ENCODE results near the gene EML1. TPM values are rescaled to one million over a fixed set of nuclear protein-coding genes. Genes with fewer than 3 reads are reported as not detected.

EML1 gene
- total RNA-seq, 1 experiment from 2014 or later: 16.1 TPM

- ChIA-PET POLR2A (no interaction called here), CTCF (interaction anchor here (1.8 kb wide), 1 partner anchor 13 kb away, joined by 4 read pairs; no protein-coding TSS in a partner anchor)
- peaks cover 6% of the 10 kb centered on the region for H3K36me3 Mint-ChIP-seq
- no peak overlapping the region for H3K4me3 Mint-ChIP-seq
- no peak for DNase-seq (ENCODE audit: low spot score)
- TF ChIP-seq, protein P1, sequence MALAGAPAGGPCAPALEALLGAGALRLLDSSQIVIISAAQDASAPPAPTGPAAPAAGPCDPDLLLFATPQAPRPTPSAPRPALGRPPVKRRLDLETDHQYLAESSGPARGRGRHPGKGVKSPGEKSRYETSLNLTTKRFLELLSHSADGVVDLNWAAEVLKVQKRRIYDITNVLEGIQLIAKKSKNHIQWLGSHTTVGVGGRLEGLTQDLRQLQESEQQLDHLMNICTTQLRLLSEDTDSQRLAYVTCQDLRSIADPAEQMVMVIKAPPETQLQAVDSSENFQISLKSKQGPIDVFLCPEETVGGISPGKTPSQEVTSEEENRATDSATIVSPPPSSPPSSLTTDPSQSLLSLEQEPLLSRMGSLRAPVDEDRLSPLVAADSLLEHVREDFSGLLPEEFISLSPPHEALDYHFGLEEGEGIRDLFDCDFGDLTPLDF (CRISPR knock-in tag; IDR thresholded peaks at IDR 0.05): no peak
- TF ChIP-seq, protein P2, sequence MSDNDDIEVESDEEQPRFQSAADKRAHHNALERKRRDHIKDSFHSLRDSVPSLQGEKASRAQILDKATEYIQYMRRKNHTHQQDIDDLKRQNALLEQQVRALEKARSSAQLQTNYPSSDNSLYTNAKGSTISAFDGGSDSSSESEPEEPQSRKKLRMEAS (CRISPR knock-in tag; IDR thresholded peaks at IDR 0.05): no peak
- TF ChIP-seq ZNF671 (CRISPR knock-in tag; IDR thresholded peaks at IDR 0.05): no peak
- no peak for TF ChIP-seq JUN (CRISPR knock-in tag; IDR thresholded peaks at IDR 0.05)
- no peak for TF ChIP-seq MXD4 (CRISPR knock-in tag; IDR thresholded peaks at IDR 0.05; ENCODE audit: borderline replicate concordance)
- no peak for TF ChIP-seq TP53 (CRISPR knock-in tag; IDR thresholded peaks at IDR 0.05)
- TF ChIP-seq, protein P3, sequence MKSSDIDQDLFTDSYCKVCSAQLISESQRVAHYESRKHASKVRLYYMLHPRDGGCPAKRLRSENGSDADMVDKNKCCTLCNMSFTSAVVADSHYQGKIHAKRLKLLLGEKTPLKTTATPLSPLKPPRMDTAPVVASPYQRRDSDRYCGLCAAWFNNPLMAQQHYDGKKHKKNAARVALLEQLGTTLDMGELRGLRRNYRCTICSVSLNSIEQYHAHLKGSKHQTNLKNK (CRISPR knock-in tag; IDR thresholded peaks at IDR 0.05): no peak
- no peak for TF ChIP-seq JAZF1 (CRISPR knock-in tag; IDR thresholded peaks at IDR 0.05)
- TF ChIP-seq HMGXB4 (CRISPR knock-in tag; IDR thresholded peaks at IDR 0.05): no peak
- TF ChIP-seq ZNF416 (CRISPR knock-in tag; IDR thresholded peaks at IDR 0.05): no peak
- TF ChIP-seq, protein P4, sequence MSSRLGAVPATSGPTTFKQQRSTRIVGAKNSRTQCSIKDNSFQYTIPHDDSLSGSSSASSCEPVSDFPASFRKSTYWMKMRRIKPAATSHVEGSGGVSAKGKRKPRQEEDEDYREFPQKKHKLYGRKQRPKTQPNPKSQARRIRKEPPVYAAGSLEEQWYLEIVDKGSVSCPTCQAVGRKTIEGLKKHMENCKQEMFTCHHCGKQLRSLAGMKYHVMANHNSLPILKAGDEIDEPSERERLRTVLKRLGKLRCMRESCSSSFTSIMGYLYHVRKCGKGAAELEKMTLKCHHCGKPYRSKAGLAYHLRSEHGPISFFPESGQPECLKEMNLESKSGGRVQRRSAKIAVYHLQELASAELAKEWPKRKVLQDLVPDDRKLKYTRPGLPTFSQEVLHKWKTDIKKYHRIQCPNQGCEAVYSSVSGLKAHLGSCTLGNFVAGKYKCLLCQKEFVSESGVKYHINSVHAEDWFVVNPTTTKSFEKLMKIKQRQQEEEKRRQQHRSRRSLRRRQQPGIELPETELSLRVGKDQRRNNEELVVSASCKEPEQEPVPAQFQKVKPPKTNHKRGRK (CRISPR knock-in tag; IDR thresholded peaks at IDR 0.05; ENCODE audit: borderline replicate concordance): no peak
- no peak for TF ChIP-seq GABPB1 (CRISPR knock-in tag; IDR thresholded peaks at IDR 0.05)
- H3K27ac Mint-ChIP-seq: no peak overlapping the region
- ATAC-seq: no peak
- peaks cover 5% of the 10 kb centered on the region for H3K27me3 Mint-ChIP-seq (ENCODE audit: low read depth)
- no peaks in the 10 kb centered on the region; the same call in 1 of the 2 replicates for H3K9me3 Mint-ChIP-seq
- peaks cover 11% of the 10 kb centered on the region for H3K4me1 Mint-ChIP-seq
Measured at GRCh38 chr14:99951085-99951484, 157.9 kb downstream of the EML1 start.

DNA sequence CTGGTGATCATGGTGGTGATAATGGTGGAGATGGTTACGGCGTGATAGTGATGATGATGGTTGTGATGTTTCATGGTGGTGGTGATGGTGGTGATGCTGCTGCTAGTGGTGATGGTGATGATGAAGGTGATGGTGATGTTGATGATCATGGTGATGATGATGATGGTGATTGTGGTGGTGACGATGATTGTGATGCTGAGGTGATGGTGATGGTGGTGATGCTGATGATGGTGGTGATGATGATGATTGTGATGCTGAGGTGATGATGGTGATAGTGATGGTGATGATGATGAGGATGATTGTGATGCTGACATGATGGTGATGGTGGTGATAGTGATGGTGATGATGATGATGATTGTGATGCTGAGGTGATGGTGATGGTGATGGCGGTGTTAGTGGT lies 158.8 kb downstream of the EML1 start:
- CTCF ChIA-PET: interaction anchor here (1.8 kb wide), 1 partner anchor 14 kb away, joined by 4 read pairs; no protein-coding TSS in a partner anchor
- no peaks in the 10 kb centered on the region; the same call in 1 of the 2 replicates for H3K9me3 Mint-ChIP-seq
- no peak for DNase-seq (ENCODE audit: low spot score)
- POLR2A ChIA-PET: no interaction called here
- no peak for ATAC-seq
- no peaks in the 10 kb centered on the region; the same call in 1 of the 2 replicates for H3K27me3 Mint-ChIP-seq (ENCODE audit: low read depth)
- TF ChIP-seq NFE2L1 (CRISPR knock-in tag; IDR thresholded peaks at IDR 0.05): 0 out of 2 replicates have a peak, but pooled peaks have one; percentile 21
- TF ChIP-seq FOXP1 (CRISPR knock-in tag; IDR thresholded peaks at IDR 0.05; ENCODE audit: borderline replicate concordance): no peak
- H3K4me3 Mint-ChIP-seq: no peak overlapping the region
- H3K27ac Mint-ChIP-seq: no peak overlapping the region
- H3K36me3 Mint-ChIP-seq: peaks cover 6% of the 10 kb centered on the region
- H3K4me1 Mint-ChIP-seq: peaks cover 5% of the 10 kb centered on the region; the same call in 1 of the 2 replicates

GRCh38 chr14:99952453-99952852 lies 159.2 kb downstream of the EML1 start:
- Mint-ChIP-seq H3K4me3 (no peak overlapping the region), H3K27me3 (ENCODE audit: low read depth) (no peaks in the 10 kb centered on the region; the same call in 1 of the 2 replicates), H3K9me3 (no peaks in the 10 kb centered on the region; the same call in 1 of the 2 replicates), H3K4me1 (peaks cover 5% of the 10 kb centered on the region; the same call in 1 of the 2 replicates), H3K36me3 (peaks cover 6% of the 10 kb centered on the region), H3K27ac (no peak overlapping the region)
- no peak for TF ChIP-seq MYBL2 (CRISPR knock-in tag; IDR thresholded peaks at IDR 0.05)
- TF ChIP-seq JUN (CRISPR knock-in tag; IDR thresholded peaks at IDR 0.05): no peak
- TF ChIP-seq, protein P5, sequence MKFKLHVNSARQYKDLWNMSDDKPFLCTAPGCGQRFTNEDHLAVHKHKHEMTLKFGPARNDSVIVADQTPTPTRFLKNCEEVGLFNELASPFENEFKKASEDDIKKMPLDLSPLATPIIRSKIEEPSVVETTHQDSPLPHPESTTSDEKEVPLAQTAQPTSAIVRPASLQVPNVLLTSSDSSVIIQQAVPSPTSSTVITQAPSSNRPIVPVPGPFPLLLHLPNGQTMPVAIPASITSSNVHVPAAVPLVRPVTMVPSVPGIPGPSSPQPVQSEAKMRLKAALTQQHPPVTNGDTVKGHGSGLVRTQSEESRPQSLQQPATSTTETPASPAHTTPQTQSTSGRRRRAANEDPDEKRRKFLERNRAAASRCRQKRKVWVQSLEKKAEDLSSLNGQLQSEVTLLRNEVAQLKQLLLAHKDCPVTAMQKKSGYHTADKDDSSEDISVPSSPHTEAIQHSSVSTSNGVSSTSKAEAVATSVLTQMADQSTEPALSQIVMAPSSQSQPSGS (CRISPR knock-in tag; IDR thresholded peaks at IDR 0.05; ENCODE audit: borderline replicate concordance, low read depth): no peak
- TF ChIP-seq NR2C2 (CRISPR knock-in tag; IDR thresholded peaks at IDR 0.05): no peak
- TF ChIP-seq, protein P6, sequence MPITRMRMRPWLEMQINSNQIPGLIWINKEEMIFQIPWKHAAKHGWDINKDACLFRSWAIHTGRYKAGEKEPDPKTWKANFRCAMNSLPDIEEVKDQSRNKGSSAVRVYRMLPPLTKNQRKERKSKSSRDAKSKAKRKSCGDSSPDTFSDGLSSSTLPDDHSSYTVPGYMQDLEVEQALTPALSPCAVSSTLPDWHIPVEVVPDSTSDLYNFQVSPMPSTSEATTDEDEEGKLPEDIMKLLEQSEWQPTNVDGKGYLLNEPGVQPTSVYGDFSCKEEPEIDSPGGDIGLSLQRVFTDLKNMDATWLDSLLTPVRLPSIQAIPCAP (CRISPR knock-in tag; IDR thresholded peaks at IDR 0.05): no peak
- ATAC-seq (no peak), DNase-seq (ENCODE audit: low spot score) (no peak)
- ChIA-PET CTCF (interaction anchor here (0.6 to 1.8 kb wide), 2 partner anchors 14 to 102 kb away, joined by 3 to 4 read pairs; no protein-coding TSS in a partner anchor), POLR2A (no interaction called here)

Measured in WTC11 (cell line).